SK-N-SH (cell line): ENCODE measurements around the gene ZNF473. TPM values are rescaled to one million over a fixed set of nuclear protein-coding genes. Genes with fewer than 3 reads are reported as not detected.

Experiments used
- CTCF ChIA-PET: fragments of 300-600, 350-600 bp; formaldehyde crosslinking; extraction: SDS; loops from one replicate; lab custom pipeline; 2021; lab: Yijun Ruan, JAX
- POLR2A ChIA-PET: fragments of 350-600 bp; sonication (Branson Sonifier 250); formaldehyde crosslinking; extraction: SDS; loops from one replicate; lab custom pipeline; 2020; ENCODE audit warnings: antibody characterized with exemption, inconsistent platforms; lab: Yijun Ruan, JAX
- DNase-seq: peaks from one replicate; pipeline ENCODE4 v3.0.0; 2012
- H2AFZ ChIP-seq: fragments of 200-600 bp; sonication (generic); 2 replicates; pipeline ENCODE4 v1.8.1; 2016; ENCODE audit warnings: antibody characterized with exemption, mild to moderate bottlenecking, low read depth
- H3F3A ChIP-seq: fragments of 200-600 bp; sonication (generic); replicated peaks from 2 replicates; pipeline ENCODE3; 2016; ENCODE audit warnings: antibody characterized with exemption, mild to moderate bottlenecking; ENCODE audit not compliant: insufficient read depth
- H3K27ac ChIP-seq, 2 experiments: fragments of 200-500 bp in 1 of 2; fragments of 200-600 bp in 1 of 2; sonication (Bioruptor generic) in 1 of 2; sonication (generic), shearing (Covaris generic) in 1 of 2; 2 replicates each; pipeline versions ENCODE4 v1.5.1 to v1.6.1; 2014 to 2016; ENCODE audit warnings: low read depth in 2 of 2, inconsistent platforms in 1 of 2, low read length in 1 of 2, mild to moderate bottlenecking in 1 of 2, mixed read lengths in 1 of 2
- H3K27me3 ChIP-seq: fragments of 200-600 bp; sonication (generic), shearing (Covaris generic); 2 replicates; pipeline ENCODE4 v1.6.1; 2016; ENCODE audit warnings: mixed run types; ENCODE audit not compliant: insufficient read depth
- H3K36me3 ChIP-seq, 2 experiments: fragments of 200-500 bp in 1 of 2; fragments of 200-600 bp in 1 of 2; sonication (Bioruptor generic) in 1 of 2; sonication (generic) in 1 of 2; replicated peaks in 1 of 2; 2 replicates each; pipeline versions ENCODE3 to v1.5.1; 2014 to 2016; ENCODE audit warnings: low read length in 1 of 2, mild to moderate bottlenecking in 1 of 2; ENCODE audit not compliant: insufficient read depth in 2 of 2, control insufficient read depth in 1 of 2
- H3K4me1 ChIP-seq, 2 experiments: fragments of 200-500 bp in 1 of 2; fragments of 200-600 bp in 1 of 2; sonication (Bioruptor generic) in 1 of 2; sonication (generic), shearing (Covaris generic) in 1 of 2; 2 replicates each; pipeline versions ENCODE4 v1.5.1 to v1.6.1; 2014 to 2016; ENCODE audit warnings: low read depth in 1 of 2, low read length in 1 of 2, mixed run types in 1 of 2; ENCODE audit not compliant: insufficient read depth in 2 of 2, control insufficient read depth in 1 of 2
- H3K4me2 ChIP-seq: fragments of 200-600 bp; sonication (generic), shearing (Covaris generic); 2 replicates; pipeline ENCODE4 v1.6.1; 2017; ENCODE audit warnings: mixed run types
- H3K4me3 ChIP-seq, 2 experiments: fragments of 200-500 bp in 1 of 2; fragments of 200-600 bp in 1 of 2; sonication (Bioruptor generic) in 1 of 2; sonication (generic), shearing (Covaris generic) in 1 of 2; 2 replicates each; pipeline versions ENCODE4 v1.5.1 to v1.8.1; 2014 to 2016; ENCODE audit warnings: low read depth in 2 of 2, inconsistent platforms in 1 of 2, low read length in 1 of 2, mild to moderate bottlenecking in 1 of 2, mixed read lengths in 1 of 2, moderate library complexity in 1 of 2
- H3K79me2 ChIP-seq: fragments of 200-600 bp; sonication (generic); 2 replicates; pipeline ENCODE4 v1.8.1; 2017; ENCODE audit warnings: mild to moderate bottlenecking; ENCODE audit not compliant: insufficient read depth
- H3K9ac ChIP-seq: fragments of 200-600 bp; sonication (generic); 2 replicates; pipeline ENCODE4 v1.6.1; 2017; ENCODE audit warnings: mixed run types
- H3K9me2 ChIP-seq: fragments of 200-600 bp; sonication (generic); 2 replicates; pipeline ENCODE4 v1.6.1; 2017; ENCODE audit warnings: mixed run types
- H3K9me3 ChIP-seq: fragments of 200-600 bp; sonication (generic); 2 replicates; pipeline ENCODE4 v1.6.1; 2017; ENCODE audit warnings: mixed run types, mild to moderate bottlenecking, moderate library complexity
- H4K20me1 ChIP-seq: fragments of 200-600 bp; sonication (generic); 2 replicates; pipeline ENCODE4 v1.6.1; 2017; ENCODE audit warnings: mild to moderate bottlenecking, mixed run types; ENCODE audit not compliant: insufficient read depth
- CHD2 ChIP-seq: fragments of 150-350 bp; IDR thresholded peaks from 2 replicates; pipeline ENCODE4 v1.6.1; 2018; ENCODE audit warnings: low read length; ENCODE audit not compliant: partially characterized antibody
- ELF1 ChIP-seq: IDR thresholded peaks from 2 replicates; pipeline ENCODE4 v1.4.0; 2012
- EP300 ChIP-seq, 2 experiments: IDR thresholded peaks; 2 replicates each; pipeline versions ENCODE4 v1.4.0 to v1.6.1; 2012; ENCODE audit warnings: borderline replicate concordance in 1 of 2, low read depth in 1 of 2, low read length in 1 of 2
- EZH2phosphoT487 ChIP-seq: fragments of 200-600 bp; sonication (generic); IDR thresholded peaks from 2 replicates; pipeline ENCODE4 v1.6.1; 2017; ENCODE audit warnings: low read depth, mixed run types, mild to moderate bottlenecking, antibody characterized with exemption, moderate library complexity, borderline replicate concordance
- FOXJ3 ChIP-seq: sonication (generic); formaldehyde crosslinking; IDR thresholded peaks from 2 replicates; pipeline ENCODE4 v1.5.1; 2020; ENCODE audit warnings: mild to moderate bottlenecking, missing genetic modification reagents
- GABPA ChIP-seq: IDR thresholded peaks from 2 replicates; pipeline ENCODE4 v1.4.0; 2012; ENCODE audit warnings: low read depth, mild to moderate bottlenecking
- GATA2 ChIP-seq: sonication (generic); formaldehyde crosslinking; IDR thresholded peaks from 2 replicates; pipeline ENCODE4 v1.5.0; 2020; ENCODE audit warnings: mild to moderate bottlenecking, missing genetic modification reagents
- JUND ChIP-seq: IDR thresholded peaks from 2 replicates; pipeline ENCODE4 v1.4.0; 2012
- NRF1 ChIP-seq: IDR thresholded peaks from 2 replicates; pipeline ENCODE4 v1.6.1; 2012; ENCODE audit warnings: low read depth, mild to moderate bottlenecking, low read length
- RAD21 ChIP-seq: IDR thresholded peaks from 2 replicates; pipeline ENCODE4 v1.6.1; 2012; ENCODE audit warnings: mild to moderate bottlenecking, low read length
- RCOR1 ChIP-seq: fragments of 150-350 bp; IDR thresholded peaks from 2 replicates; pipeline ENCODE4 v1.6.1; 2017; ENCODE audit warnings: antibody characterized with exemption, low read length
- RFX5 ChIP-seq: IDR thresholded peaks from 2 replicates; pipeline ENCODE4 v1.6.1; 2012; ENCODE audit warnings: mild to moderate bottlenecking, improper control_type of control experiment, low read length
- SIN3A ChIP-seq: IDR thresholded peaks from 2 replicates; pipeline ENCODE4 v1.6.1; 2012; ENCODE audit warnings: low read depth, mild to moderate bottlenecking, low read length, moderate library complexity, borderline replicate concordance
- TAF1 ChIP-seq: IDR thresholded peaks from 2 replicates; pipeline ENCODE4 v1.6.1; 2012; ENCODE audit warnings: low read depth, mild to moderate bottlenecking, low read length, moderate library complexity, borderline replicate concordance
- TEAD4 ChIP-seq: IDR thresholded peaks from 2 replicates; pipeline ENCODE4 v1.4.0; 2012; ENCODE audit warnings: mild to moderate bottlenecking, borderline replicate concordance; ENCODE audit not compliant: insufficient read depth
- WGBS: methylation state at CpG from one replicate; pipeline ENCODE4 v1.1.6; 2017; ENCODE audit warnings: low lambda C conversion rate; 5-methylcytosine and 5-hydroxymethylcytosine counted together
- polyA plus RNA-seq, 3 experiments: library from polyadenylated mRNA; depleted of rRNA; stranded (reverse); fragments of >200 nt; gene quantifications; 2 replicates each; pipeline ENCODE4 v1.2.3, GENCODE V29; 2012
- TF ChIP-seq, protein P1 (sequence below): fragments of 150-350 bp; IDR thresholded peaks from 2 replicates; pipeline ENCODE4 v1.6.1; 2017; ENCODE audit warnings: antibody characterized with exemption, low read length, low read depth, borderline replicate concordance
- TF ChIP-seq, protein P2 (sequence below): IDR thresholded peaks from 2 replicates; pipeline ENCODE4 v1.4.0; 2012; ENCODE audit warnings: low read depth, borderline replicate concordance

The ZNF473 gene
- polyA plus RNA-seq, 1 of the 3 experiments (the other 2 are of a cell fraction): 5.4 TPM

DNA sequence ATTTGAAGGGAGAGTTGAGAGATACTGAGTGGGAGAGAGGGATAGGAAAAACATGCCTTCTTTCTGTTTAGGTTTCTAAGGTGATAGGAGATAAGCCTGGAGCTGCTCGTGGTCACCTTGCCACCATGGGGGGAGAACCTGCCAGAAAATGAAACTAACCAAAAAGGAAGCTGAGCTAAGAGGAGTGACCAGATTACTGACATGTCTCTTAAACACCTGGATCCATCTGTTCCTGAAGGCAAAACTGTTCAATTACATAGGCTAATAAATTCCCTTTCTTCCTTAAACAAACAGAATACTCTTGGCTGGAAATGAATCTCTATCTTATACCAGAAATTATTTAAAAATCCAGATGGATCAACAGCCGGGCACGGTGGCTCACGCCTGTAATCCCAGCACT, 27.3 kb downstream of the ZNF473 start:
- Histone ChIP-seq H3F3A (no peaks in the 10 kb centered on the region), H3K9me3 (no peaks in the 10 kb centered on the region), H3K27ac (no peak overlapping the region), H3K9me2 (no peaks in the 10 kb centered on the region), H3K4me1 (peaks cover 0 to 8% of the 10 kb centered on the region in 2 experiments; a peak in 1 of 4 replicates), H4K20me1 (no peaks in the 10 kb centered on the region), H3K79me2 (no peaks in the 10 kb centered on the region), H3K4me2 (no peak overlapping the region), H3K27me3 (no peaks in the 10 kb centered on the region), H2AFZ (no peak overlapping the region), H3K9ac (no peak overlapping the region), H3K4me3 (no peak overlapping the region), H3K36me3 (peaks cover 0 to under 1% of the 10 kb centered on the region in 2 experiments)
- ChIA-PET CTCF (no interaction called here), POLR2A (no interaction called here)
- DNase-seq: no peak
- WGBS: 70% methylated on average over 4 of the region's 4 CpGs
- TF ChIP-seq GATA2 (CRISPR knock-in tag): no peak
- no peak for TF ChIP-seq RFX5
- TF ChIP-seq TAF1: no peak
- TF ChIP-seq FOXJ3 (CRISPR knock-in tag): no peak
- TF ChIP-seq EZH2phosphoT487: no peak
- TF ChIP-seq RCOR1: no peak
- no peak for TF ChIP-seq GABPA
- TF ChIP-seq TEAD4: no peak
- no peak for TF ChIP-seq RAD21
- TF ChIP-seq JUND: no peak
- TF ChIP-seq ELF1: no peak
- TF ChIP-seq SIN3A: no peak
- TF ChIP-seq CHD2: no peak
- TF ChIP-seq, protein P1, sequence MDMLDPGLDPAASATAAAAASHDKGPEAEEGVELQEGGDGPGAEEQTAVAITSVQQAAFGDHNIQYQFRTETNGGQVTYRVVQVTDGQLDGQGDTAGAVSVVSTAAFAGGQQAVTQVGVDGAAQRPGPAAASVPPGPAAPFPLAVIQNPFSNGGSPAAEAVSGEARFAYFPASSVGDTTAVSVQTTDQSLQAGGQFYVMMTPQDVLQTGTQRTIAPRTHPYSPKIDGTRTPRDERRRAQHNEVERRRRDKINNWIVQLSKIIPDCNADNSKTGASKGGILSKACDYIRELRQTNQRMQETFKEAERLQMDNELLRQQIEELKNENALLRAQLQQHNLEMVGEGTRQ: no peak
- no peak for TF ChIP-seq EP300 (IDR thresholded peaks at IDR 0.05; ENCODE audit: borderline replicate concordance in 1 of 2, low read depth in 1 of 2, low read length in 1 of 2)
- TF ChIP-seq, protein P2, sequence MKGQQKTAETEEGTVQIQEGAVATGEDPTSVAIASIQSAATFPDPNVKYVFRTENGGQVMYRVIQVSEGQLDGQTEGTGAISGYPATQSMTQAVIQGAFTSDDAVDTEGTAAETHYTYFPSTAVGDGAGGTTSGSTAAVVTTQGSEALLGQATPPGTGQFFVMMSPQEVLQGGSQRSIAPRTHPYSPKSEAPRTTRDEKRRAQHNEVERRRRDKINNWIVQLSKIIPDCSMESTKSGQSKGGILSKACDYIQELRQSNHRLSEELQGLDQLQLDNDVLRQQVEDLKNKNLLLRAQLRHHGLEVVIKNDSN: no peak
- TF ChIP-seq NRF1: no peak

DNA sequence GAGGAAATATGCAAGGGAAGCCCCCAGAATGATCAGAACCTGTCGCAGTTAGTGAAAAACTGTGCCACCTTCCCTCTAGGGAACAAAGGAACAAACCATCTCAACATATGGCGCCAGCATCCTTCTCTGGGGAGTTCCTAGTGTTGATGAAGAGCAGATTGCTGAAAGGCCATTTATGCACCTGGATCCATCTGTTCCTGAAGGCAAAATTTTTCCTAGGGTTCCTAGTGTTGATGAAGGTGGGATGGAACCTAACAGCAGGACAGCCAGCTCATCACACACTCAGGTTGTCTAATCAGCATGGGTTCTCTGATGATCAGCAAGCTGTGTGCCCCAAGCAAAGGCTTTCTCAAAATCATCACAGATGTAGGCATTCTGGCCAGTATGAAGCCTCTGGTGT, 32.6 kb downstream of the ZNF473 start:
- no peak for DNase-seq
- H3F3A ChIP-seq: no peaks in the 10 kb centered on the region
- no peak overlapping the region for H3K9ac ChIP-seq
- no peaks in the 10 kb centered on the region for H3K9me3 ChIP-seq
- no peaks in the 10 kb centered on the region for H3K79me2 ChIP-seq
- H3K27ac ChIP-seq: no peak overlapping the region
- no peaks in the 10 kb centered on the region for H3K27me3 ChIP-seq
- H3K4me3 ChIP-seq: no peak overlapping the region
- CTCF ChIA-PET: no interaction called here
- no peak for TF ChIP-seq CHD2
- no peaks in the 10 kb centered on the region for H3K36me3 ChIP-seq
- H3K9me2 ChIP-seq: no peaks in the 10 kb centered on the region
- H3K4me2 ChIP-seq: no peak overlapping the region
- POLR2A ChIA-PET: no interaction called here
- 14% methylated on average over 2 of the region's 2 CpGs for WGBS
- no peaks in the 10 kb centered on the region for H4K20me1 ChIP-seq
- H2AFZ ChIP-seq: no peak overlapping the region
- no peaks in the 10 kb centered on the region for H3K4me1 ChIP-seq
